A549 (cell line): ENCODE data around the gene MEI4.

Experiments used
- EP300 ChIP-seq, 2 experiments: fragments of >200 bp; sonication (Bioruptor Twin); formaldehyde crosslinking; IDR thresholded peaks; 2 replicates in 1 of 2; 3 replicates in 1 of 2; pipeline ENCODE4 v1.6.1; 2016 to 2017
- HDAC2 ChIP-seq: fragments of 200-600 bp; sonication (generic); IDR thresholded peaks from 2 replicates; pipeline ENCODE4 v1.6.1; 2016
- MAFK ChIP-seq: fragments of 450-650 bp; IDR thresholded peaks from 2 replicates; pipeline ENCODE4 v1.6.1; 2014; ENCODE audit not compliant: partially characterized antibody
- PBX3 ChIP-seq: IDR thresholded peaks from 2 replicates; pipeline ENCODE4 v1.6.1; 2012
- PHF8 ChIP-seq: fragments of 200-600 bp; sonication (generic); IDR thresholded peaks from 2 replicates; pipeline ENCODE4 v1.6.1; 2016; ENCODE audit warnings: low read depth, mild to moderate bottlenecking, antibody characterized with exemption, moderate library complexity, borderline replicate concordance
- POLR2A ChIP-seq: IDR thresholded peaks from 2 replicates; pipeline ENCODE4 v1.6.1; 2012; ENCODE audit warnings: mild to moderate bottlenecking, low read length
- POLR2AphosphoS2 ChIP-seq: conservative IDR thresholded peaks from 2 replicates; pipeline ENCODE4 v1.6.1; 2012; ENCODE audit warnings: low read length, improper control_type of control experiment, inconsistent platforms
- RAD21 ChIP-seq, 2 experiments: fragments of >200 bp in 1 of 2; sonication (Bioruptor Twin) in 1 of 2; formaldehyde crosslinking in 1 of 2; IDR thresholded peaks in 1 of 2; conservative IDR thresholded peaks in 1 of 2; 2 replicates in 1 of 2; 3 replicates in 1 of 2; pipeline ENCODE4 v1.6.1; 2012 to 2018; ENCODE audit warnings: inconsistent platforms in 1 of 2
- RFX5 ChIP-seq: fragments of 450-650 bp; IDR thresholded peaks from 2 replicates; pipeline ENCODE4 v1.7.1; 2014; ENCODE audit warnings: antibody characterized with exemption, mild to moderate bottlenecking, moderate library complexity
- RNF2 ChIP-seq: fragments of 200-600 bp; sonication (generic); IDR thresholded peaks from 2 replicates; pipeline ENCODE4 v1.6.1; 2016; ENCODE audit warnings: low read depth, mild to moderate bottlenecking, antibody characterized with exemption, moderate library complexity, borderline replicate concordance
- TP53 ChIP-seq: fragments of 250-450 bp; sonication (Bioruptor Pico); IDR thresholded peaks from 2 replicates; pipeline ENCODE4 v1.5.0; 2021; ENCODE audit warnings: mild to moderate bottlenecking, moderate library complexity
- TF ChIP-seq, protein P1 (sequence below): fragments of >200 bp; sonication (Bioruptor Twin); formaldehyde crosslinking; IDR thresholded peaks from 3 replicates; pipeline ENCODE4 v1.5.1; 2016
- TF ChIP-seq, protein P2 (sequence below): fragments of 150-350 bp; IDR thresholded peaks from 2 replicates; pipeline ENCODE4 v1.6.1; 2014; ENCODE audit warnings: low read depth, mild to moderate bottlenecking, low read length

GRCh38 chr6:77839292-77839691 is 186.5 kb downstream of the MEI4 start:
- TF ChIP-seq HDAC2 (no peak), RFX5 (no peak), PHF8 (no peak), TP53 (CRISPR knock-in tag) (no peak), EP300 (IDR thresholded peaks at IDR 0.05) (no peak), RNF2 (no peak), POLR2A (no peak), PBX3 (no peak), MAFK (no peak), POLR2AphosphoS2 (no peak), RAD21 (conservative IDR thresholded peaks at IDR 0.05 in 1 of 2, IDR thresholded peaks at IDR 0.05 in 1 of 2) (no peak)
- TF ChIP-seq, protein P1, sequence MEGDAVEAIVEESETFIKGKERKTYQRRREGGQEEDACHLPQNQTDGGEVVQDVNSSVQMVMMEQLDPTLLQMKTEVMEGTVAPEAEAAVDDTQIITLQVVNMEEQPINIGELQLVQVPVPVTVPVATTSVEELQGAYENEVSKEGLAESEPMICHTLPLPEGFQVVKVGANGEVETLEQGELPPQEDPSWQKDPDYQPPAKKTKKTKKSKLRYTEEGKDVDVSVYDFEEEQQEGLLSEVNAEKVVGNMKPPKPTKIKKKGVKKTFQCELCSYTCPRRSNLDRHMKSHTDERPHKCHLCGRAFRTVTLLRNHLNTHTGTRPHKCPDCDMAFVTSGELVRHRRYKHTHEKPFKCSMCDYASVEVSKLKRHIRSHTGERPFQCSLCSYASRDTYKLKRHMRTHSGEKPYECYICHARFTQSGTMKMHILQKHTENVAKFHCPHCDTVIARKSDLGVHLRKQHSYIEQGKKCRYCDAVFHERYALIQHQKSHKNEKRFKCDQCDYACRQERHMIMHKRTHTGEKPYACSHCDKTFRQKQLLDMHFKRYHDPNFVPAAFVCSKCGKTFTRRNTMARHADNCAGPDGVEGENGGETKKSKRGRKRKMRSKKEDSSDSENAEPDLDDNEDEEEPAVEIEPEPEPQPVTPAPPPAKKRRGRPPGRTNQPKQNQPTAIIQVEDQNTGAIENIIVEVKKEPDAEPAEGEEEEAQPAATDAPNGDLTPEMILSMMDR, result no peak
- TF ChIP-seq, protein P2, sequence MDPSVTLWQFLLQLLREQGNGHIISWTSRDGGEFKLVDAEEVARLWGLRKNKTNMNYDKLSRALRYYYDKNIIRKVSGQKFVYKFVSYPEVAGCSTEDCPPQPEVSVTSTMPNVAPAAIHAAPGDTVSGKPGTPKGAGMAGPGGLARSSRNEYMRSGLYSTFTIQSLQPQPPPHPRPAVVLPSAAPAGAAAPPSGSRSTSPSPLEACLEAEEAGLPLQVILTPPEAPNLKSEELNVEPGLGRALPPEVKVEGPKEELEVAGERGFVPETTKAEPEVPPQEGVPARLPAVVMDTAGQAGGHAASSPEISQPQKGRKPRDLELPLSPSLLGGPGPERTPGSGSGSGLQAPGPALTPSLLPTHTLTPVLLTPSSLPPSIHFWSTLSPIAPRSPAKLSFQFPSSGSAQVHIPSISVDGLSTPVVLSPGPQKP, result no peak
